ENCODE measurements around the gene EMID1.

Gene EMID1

DNA sequence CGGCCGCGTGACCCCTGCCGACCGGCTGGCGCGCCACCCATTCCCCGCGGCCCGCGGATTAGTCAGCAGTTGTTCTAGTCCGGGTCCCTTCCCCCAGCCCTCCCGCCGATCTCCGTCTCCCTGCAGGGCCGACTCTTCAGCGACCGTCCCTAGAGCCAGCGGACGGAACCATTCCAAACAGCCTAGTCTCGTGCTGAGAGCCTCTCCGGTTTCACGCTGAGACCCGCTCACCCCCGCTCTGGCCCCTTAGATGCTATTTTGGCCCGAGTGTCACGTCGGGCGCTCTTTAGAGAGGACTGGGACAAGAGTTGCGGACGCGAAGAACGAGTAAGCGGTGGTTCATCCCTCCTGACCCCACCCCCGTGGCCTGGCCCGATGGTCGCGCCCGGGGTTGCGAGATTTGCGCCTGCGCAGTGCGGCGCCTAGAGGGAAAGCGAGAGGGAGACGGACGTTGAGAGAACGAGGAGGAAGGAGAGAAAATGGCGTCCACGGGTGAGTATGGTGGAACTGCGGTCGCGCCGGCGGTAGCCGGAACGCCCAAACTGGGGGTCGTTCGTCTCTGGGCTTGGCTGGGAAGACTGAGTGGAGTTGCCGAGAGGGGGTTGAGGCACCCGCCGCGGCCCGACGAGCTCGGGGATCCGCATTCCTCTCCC lies 62.3 kb downstream of the EMID1 start, which contains the start of the genes EWSR1 and RHBDD3:
TSS of gene EWSR1 (plus strand) at position 411 of the 653 bp plus-strand sequence. CDS start at position 480, 69 bp downstream.
TSS of gene RHBDD3 (minus strand) at position 124 of the 653 bp plus-strand sequence. CDS start 2,355 bp downstream, outside the sequence.
- Histone ChIP-seq H3K4me2 (peak within 1 kb of the TSS; percentile 95), H3K27me3 (ENCODE audit: insufficient read depth, low read depth) (no peaks in the 10 kb centered on the region), H3K27ac (peak within 1 kb of the TSS; percentile 99), H2AFZ (ENCODE audit: low read depth) (peak within 1 kb of the TSS; percentile 96), H4K20me1 (ENCODE audit: insufficient read depth) (peaks cover 31% of the 10 kb centered on the region), H3K4me3 (IDR thresholded peaks at IDR 0.05; ENCODE audit: insufficient read depth, low read depth, low read length) (no peak within 1 kb of the TSS), H3K36me3 (ENCODE audit: insufficient read depth) (peaks cover 20% of the 10 kb centered on the region; the same call in 1 of the 2 replicates), H3K9ac (peak within 1 kb of the TSS; percentile 100), H3K4me1 (ENCODE audit: low read depth, poor library complexity, severe bottlenecking) (peaks cover 41% of the 10 kb centered on the region), H3K79me2 (ENCODE audit: insufficient read depth, low read depth) (peaks cover 71% of the 10 kb centered on the region)
- TF ChIP-seq, protein P1, sequence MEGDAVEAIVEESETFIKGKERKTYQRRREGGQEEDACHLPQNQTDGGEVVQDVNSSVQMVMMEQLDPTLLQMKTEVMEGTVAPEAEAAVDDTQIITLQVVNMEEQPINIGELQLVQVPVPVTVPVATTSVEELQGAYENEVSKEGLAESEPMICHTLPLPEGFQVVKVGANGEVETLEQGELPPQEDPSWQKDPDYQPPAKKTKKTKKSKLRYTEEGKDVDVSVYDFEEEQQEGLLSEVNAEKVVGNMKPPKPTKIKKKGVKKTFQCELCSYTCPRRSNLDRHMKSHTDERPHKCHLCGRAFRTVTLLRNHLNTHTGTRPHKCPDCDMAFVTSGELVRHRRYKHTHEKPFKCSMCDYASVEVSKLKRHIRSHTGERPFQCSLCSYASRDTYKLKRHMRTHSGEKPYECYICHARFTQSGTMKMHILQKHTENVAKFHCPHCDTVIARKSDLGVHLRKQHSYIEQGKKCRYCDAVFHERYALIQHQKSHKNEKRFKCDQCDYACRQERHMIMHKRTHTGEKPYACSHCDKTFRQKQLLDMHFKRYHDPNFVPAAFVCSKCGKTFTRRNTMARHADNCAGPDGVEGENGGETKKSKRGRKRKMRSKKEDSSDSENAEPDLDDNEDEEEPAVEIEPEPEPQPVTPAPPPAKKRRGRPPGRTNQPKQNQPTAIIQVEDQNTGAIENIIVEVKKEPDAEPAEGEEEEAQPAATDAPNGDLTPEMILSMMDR (conservative IDR thresholded peaks at IDR 0.05; ENCODE audit: low read depth, low read length), result no peak

DNA sequence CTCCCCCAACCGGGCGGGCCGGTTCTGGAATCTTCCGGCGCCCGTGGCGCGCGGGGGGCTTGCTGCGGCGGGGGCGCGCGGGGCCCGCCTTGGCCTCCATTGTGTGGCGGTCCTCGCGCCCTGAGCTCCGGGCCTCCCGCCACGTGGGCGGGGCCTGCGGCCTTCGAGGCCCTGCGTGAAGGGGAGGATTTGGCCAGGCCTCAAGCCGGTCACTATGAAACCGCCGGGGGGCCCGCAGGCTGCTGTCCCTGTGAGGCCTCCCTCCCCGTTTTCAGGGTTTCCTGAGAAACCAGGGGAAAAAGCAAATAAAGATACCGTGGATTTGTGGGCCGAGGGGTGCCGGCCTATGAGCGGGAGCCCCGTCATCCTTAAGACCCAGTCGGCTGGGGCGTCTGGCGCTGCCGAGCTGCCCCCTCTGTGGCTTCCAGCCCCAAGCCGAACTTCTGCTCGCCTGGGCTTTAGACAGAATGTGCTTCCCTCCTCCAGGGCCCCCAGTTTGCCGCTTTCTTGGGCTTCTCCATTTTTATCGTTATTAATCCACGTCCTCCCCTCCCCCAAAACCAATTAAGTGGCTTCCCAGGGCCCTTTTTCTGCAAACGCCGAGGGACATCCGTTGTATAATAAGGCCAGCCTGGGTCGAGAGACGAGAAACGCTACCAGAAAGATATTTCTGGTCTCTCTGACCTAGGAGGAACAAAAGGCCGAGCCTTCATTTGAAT lies 63.0 kb downstream of the EMID1 start:
- peak overlapping the region; percentile 99 for H3K27ac ChIP-seq
- peaks cover 78% of the 10 kb centered on the region for H3K79me2 ChIP-seq (ENCODE audit: insufficient read depth, low read depth)
- TF ChIP-seq, protein P1 (conservative IDR thresholded peaks at IDR 0.05; ENCODE audit: low read depth, low read length), result no peak
- H2AFZ ChIP-seq (ENCODE audit: low read depth), result peak overlapping the region; percentile 96
- no peaks in the 10 kb centered on the region for H3K27me3 ChIP-seq (ENCODE audit: insufficient read depth, low read depth)
- no peak overlapping the region for H3K4me3 ChIP-seq (IDR thresholded peaks at IDR 0.05; ENCODE audit: insufficient read depth, low read depth, low read length)
- H3K4me1 ChIP-seq (ENCODE audit: low read depth, poor library complexity, severe bottlenecking), result peaks cover 41% of the 10 kb centered on the region
- H3K4me2 ChIP-seq, result peak overlapping the region; percentile 95
- peaks cover 20% of the 10 kb centered on the region; the same call in 1 of the 2 replicates for H3K36me3 ChIP-seq (ENCODE audit: insufficient read depth)
- peaks cover 38% of the 10 kb centered on the region for H4K20me1 ChIP-seq (ENCODE audit: insufficient read depth)
- peak overlapping the region; percentile 100 for H3K9ac ChIP-seq

DNA sequence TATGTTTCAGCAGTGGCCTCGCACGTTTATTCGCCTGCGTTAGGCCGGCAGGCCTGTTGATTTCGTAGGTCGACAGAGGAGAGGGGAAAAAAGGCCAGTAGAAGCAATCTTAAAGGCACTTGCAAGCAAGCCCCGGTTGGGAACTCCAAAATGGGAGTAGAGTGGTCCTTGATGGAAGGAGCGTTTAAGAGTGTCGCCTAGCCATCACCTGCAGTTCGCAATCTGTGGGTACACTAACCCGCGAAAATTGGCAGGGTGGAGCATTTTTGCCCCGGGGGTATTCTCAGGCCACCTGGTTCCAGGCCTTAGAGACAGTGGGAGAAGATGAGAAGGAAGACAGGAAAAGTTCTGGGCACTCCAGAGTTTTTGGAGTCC lies 63.5 kb downstream of the EMID1 start:
- peaks cover 23% of the 10 kb centered on the region; the same call in 1 of the 2 replicates for H3K36me3 ChIP-seq (ENCODE audit: insufficient read depth)
- peaks cover 46% of the 10 kb centered on the region for H3K4me1 ChIP-seq (ENCODE audit: low read depth, poor library complexity, severe bottlenecking)
- TF ChIP-seq, protein P1 (conservative IDR thresholded peaks at IDR 0.05; ENCODE audit: low read depth, low read length), result no peak
- H3K9ac ChIP-seq, result peak overlapping the region; percentile 100
- peaks cover 84% of the 10 kb centered on the region for H3K79me2 ChIP-seq (ENCODE audit: insufficient read depth, low read depth)
- H4K20me1 ChIP-seq (ENCODE audit: insufficient read depth), result peaks cover 43% of the 10 kb centered on the region
- peak overlapping the region; percentile 99 for H3K27ac ChIP-seq
- no peaks in the 10 kb centered on the region for H3K27me3 ChIP-seq (ENCODE audit: insufficient read depth, low read depth)
- H2AFZ ChIP-seq (ENCODE audit: low read depth), result no peak overlapping the region
- no peak overlapping the region for H3K4me3 ChIP-seq (IDR thresholded peaks at IDR 0.05; ENCODE audit: insufficient read depth, low read depth, low read length)
- peak overlapping the region; percentile 95 for H3K4me2 ChIP-seq

DNA sequence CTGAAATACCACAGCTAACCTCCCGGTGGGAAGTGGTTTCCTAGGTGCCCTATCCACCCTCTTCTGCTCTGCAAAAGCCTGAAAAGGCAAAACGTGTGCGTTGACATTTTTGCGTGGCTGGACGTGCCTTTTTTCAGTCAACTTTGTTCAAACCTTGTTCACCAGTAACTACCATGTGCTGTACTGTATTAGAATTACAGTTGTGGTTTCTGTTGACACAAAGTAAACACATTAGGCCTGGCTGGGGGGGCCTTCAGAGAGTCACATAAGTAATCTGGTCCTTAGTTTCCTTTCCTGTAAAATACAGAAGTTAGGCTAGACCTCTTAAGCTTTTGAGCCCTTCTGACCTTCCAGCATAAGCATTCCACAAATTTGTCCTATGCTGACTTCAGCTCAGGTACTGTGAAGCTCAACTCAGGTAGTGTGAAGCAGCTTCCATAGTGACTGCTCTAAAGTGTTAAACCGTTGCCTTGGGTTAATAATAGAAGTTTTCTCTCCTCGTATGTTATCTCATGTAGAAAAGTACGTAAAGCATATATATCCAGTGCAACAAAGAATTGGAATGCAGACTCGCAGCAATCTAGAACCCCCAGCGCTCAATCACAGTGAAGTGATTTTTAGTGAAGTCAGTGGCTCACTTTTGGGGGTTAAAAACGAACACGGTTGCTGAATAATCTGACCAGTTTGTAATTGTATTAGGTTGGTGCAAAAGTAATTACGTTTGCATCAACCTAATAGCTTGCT lies 64.2 kb downstream of the EMID1 start:
- no peaks in the 10 kb centered on the region for H3K27me3 ChIP-seq (ENCODE audit: insufficient read depth, low read depth)
- peak overlapping the region; percentile 95 for H3K4me2 ChIP-seq
- peak overlapping the region; percentile 100; the same call in 1 of the 2 replicates for H3K9ac ChIP-seq
- peaks cover 30% of the 10 kb centered on the region; the same call in 1 of the 2 replicates for H3K36me3 ChIP-seq (ENCODE audit: insufficient read depth)
- no peak overlapping the region for H2AFZ ChIP-seq (ENCODE audit: low read depth)
- no peak overlapping the region for H3K4me3 ChIP-seq (IDR thresholded peaks at IDR 0.05; ENCODE audit: insufficient read depth, low read depth, low read length)
- TF ChIP-seq, protein P1 (conservative IDR thresholded peaks at IDR 0.05; ENCODE audit: low read depth, low read length), result no peak
- H4K20me1 ChIP-seq (ENCODE audit: insufficient read depth), result peaks cover 50% of the 10 kb centered on the region
- H3K4me1 ChIP-seq (ENCODE audit: low read depth, poor library complexity, severe bottlenecking), result peaks cover 53% of the 10 kb centered on the region
- H3K79me2 ChIP-seq (ENCODE audit: insufficient read depth, low read depth), result peaks cover 91% of the 10 kb centered on the region
- H3K27ac ChIP-seq, result peak overlapping the region; percentile 99; the same call in 1 of the 2 replicates
